ENCODE data around the gene DCAF4. TPM values are rescaled to one million over a fixed set of nuclear protein-coding genes. Genes with fewer than 3 reads are reported as not detected.
A peak's percentile ranks its signal among the peaks of the same experiment; 100 is the strongest.

Gene DCAF4
- 7.0 TPM for total RNA-seq

GRCh38 chr14:72926292-72927028, at the start of gene DCAF4:
Gene DCAF4 (plus strand): TSS chr14:72926464. CDS start chr14:72937979, 11,515 bp downstream.
- DNase-seq, result peak; percentile 97

DNA sequence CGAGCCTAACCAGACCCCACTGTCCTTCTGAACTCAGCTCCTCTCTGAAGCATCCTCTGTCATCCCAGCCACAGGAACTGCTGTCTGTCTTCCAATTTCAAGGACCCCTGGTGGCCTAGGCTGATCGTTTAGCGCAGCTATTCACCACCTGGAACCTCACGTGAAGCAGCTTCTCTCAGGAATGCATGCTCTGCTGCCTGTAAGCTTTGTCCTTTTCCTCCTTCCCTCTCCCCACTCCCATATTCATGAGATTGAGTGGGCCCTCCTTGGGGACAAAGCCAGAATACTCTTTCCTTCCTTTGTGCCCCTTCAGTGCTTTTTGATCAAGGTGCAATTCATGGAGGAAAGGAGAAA, 49.6 kb upstream of the DCAF4 start:
- DNase-seq, result no peak

- no peak for DNase-seq
Measured at GRCh38 chr14:72878746-72879145, 47.5 kb upstream of the DCAF4 start.

- no peak for DNase-seq
Measured at GRCh38 chr14:72879431-72879830, 46.8 kb upstream of the DCAF4 start.

GRCh38 chr14:72880164-72880563, 46.1 kb upstream of the DCAF4 start:
- DNase-seq, result no peak

DNA sequence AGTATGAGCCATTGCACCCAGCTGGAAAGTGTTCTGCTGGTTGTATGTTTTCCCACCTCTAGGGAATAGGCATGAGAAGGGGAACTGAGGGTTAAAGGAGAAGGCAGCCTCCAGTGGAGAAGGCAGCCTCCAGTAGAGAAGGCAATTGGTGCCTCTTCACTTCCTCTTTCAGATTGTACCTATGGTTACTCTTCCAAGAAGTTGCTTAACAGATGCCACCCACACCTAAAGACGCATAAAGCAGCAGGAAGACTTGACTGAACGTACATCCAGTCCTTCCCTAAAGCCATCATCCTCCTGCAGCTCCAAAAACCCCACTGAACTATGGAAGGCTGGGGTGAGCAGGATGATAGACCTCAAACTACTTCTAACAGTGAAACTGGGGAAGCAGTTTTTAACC, 45.4 kb upstream of the DCAF4 start:
- DNase-seq, result no peak

GRCh38 chr14:72881543-72881942, 44.7 kb upstream of the DCAF4 start:
- no peak for DNase-seq

- DNase-seq, result no peak
Measured at GRCh38 chr14:72882047-72882446, 44.2 kb upstream of the DCAF4 start.

- no peak for DNase-seq
Measured at GRCh38 chr14:72882463-72882862, 43.8 kb upstream of the DCAF4 start.

DNA sequence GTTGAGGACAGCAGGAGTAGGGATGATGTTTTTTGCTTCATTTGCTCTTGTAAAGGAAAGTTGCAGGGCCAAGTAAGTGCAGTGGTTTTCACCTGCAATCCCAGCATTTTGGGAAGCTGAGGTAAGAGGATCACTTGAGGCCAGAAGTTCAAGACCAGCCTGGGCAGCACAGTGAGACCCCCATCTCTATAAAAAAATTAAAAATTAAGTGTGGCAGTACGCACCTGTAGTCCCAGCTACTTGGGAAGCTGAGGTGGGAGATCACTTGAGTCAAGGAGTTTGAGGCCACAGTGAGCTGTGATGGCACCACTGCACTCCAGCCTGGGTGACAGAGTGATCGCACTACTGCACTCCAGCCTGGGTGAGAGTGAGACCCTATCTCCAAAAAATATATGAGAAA, 43.2 kb upstream of the DCAF4 start:
- no peak for DNase-seq

DNA sequence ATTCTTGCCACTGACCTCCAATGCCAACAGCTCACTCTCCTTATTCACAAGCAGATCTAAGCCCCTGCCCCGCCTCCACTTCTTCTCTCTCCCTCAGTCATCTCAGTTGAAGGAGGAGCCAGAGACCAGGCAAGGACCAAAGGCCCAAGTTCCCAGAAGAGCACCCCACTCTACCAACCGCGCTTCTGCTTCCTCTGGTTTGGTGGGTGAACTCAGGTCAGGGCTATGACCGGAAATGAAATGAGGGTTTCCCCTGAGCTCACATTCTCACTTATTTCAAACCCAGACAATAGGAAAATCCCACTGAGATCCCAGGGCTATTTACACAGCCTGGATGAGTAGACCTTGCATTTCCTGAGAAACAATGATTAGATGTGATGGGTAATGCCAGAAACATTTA, 42.3 kb upstream of the DCAF4 start:
- DNase-seq, result no peak

GRCh38 chr14:72884386-72884785, 41.9 kb upstream of the DCAF4 start:
- DNase-seq, result no peak

- DNase-seq, result no peak
Measured at GRCh38 chr14:72887514-72887913, 38.8 kb upstream of the DCAF4 start.

GRCh38 chr14:72888192-72888591, 38.1 kb upstream of the DCAF4 start:
- no peak for DNase-seq

- DNase-seq, result no peak
Measured at GRCh38 chr14:72888636-72889201, 37.5 kb upstream of the DCAF4 start.

GRCh38 chr14:72889366-72889765, 36.9 kb upstream of the DCAF4 start:
- no peak for DNase-seq

DNA sequence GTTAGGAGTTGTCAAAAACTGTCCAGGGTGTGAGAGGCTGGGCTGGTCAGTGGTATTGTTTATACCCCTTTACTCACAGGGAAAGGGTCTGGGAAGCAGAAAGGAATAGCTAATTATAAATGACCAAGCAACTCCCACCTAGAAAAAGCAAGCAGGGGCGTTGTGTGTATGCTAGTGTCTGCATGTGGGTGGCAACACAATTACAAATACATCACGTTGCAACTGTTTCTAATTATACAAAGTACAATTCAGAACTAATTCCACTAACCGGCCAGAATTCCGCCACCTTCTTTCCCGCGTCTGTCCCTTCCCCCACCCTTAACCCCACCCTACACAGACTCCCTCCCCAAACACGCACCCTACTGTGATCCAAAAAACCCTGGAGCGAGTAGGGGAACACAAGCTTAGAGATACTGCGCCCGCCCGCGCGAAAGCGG, 34.6 kb upstream of the DCAF4 start:
- no peak for DNase-seq

- DNase-seq, result no peak
Measured at GRCh38 chr14:72892103-72892878, 34.0 kb upstream of the DCAF4 start.

- DNase-seq, result peak; percentile 18
Measured at GRCh38 chr14:72892879-72893635, 33.2 kb upstream of the DCAF4 start.

GRCh38 chr14:72893636-72894322, 32.5 kb upstream of the DCAF4 start, which contains the start of gene DPF3:
Gene DPF3 (minus strand): TSS chr14:72894101. CDS start chr14:72894088, 13 bp downstream.
- peak; percentile 93 for DNase-seq

- DNase-seq, result no peak
Measured at GRCh38 chr14:72894323-72894622, 32.0 kb upstream of the DCAF4 start.
